Right kidney (tissue), 1 donor: ENCODE data around the gene CD320.
"Not testable (repeated sequence)": the region's sequence is repeated elsewhere in the genome, so short reads cannot be mapped to it uniquely, and the experiment has no call there.

Source experiments
- DNase-seq: peaks from one replicate; pipeline ENCODE4 v3.0.0-alpha.2; 2016

Gene CD320

GRCh38 chr19:8334458-8335342 is 26.5 kb upstream of the CD320 start:
- peak; percentile 63 for DNase-seq

GRCh38 chr19:8333767-8334457 is 25.8 kb upstream of the CD320 start:
- DNase-seq = peak; percentile 47

GRCh38 chr19:8332976-8333766 is 25.0 kb upstream of the CD320 start:
- DNase-seq = no peak

- no peak for DNase-seq
These were observed 23.2 kb upstream of the CD320 start for GRCh38 chr19:8331263-8331845.

- DNase-seq = no peak
These were observed 21.8 kb upstream of the CD320 start for GRCh38 chr19:8329996-8330395.

- DNase-seq = no peak
These were observed 17.3 kb upstream of the CD320 start for GRCh38 chr19:8325454-8325853.

GRCh38 chr19:8324186-8325050 is 16.3 kb upstream of the CD320 start:
- no peak for DNase-seq

- DNase-seq = no peak
These were observed 15.6 kb upstream of the CD320 start for GRCh38 chr19:8323781-8324185.

- no peak for DNase-seq
These were observed 14.5 kb upstream of the CD320 start for GRCh38 chr19:8322638-8322997.

- no peak for DNase-seq
These were observed 14.0 kb upstream of the CD320 start for GRCh38 chr19:8321986-8322637.

- peak; percentile 93 for DNase-seq
These were observed 13.2 kb upstream of the CD320 start, which contains the start of the genes NDUFA7 and RPS28 for GRCh38 chr19:8321067-8321985. TSS of gene NDUFA7 (minus strand) at chr19:8321375. CDS start at chr19:8321358, 17 bp downstream. TSS of gene RPS28 (plus strand) at chr19:8321496. CDS start at chr19:8321531, 35 bp downstream.

GRCh38 chr19:8320564-8321066 is 12.5 kb upstream of the CD320 start:
- no peak for DNase-seq

GRCh38 chr19:8319807-8320520 is 11.8 kb upstream of the CD320 start:
- no peak for DNase-seq

GRCh38 chr19:8318835-8319234 is 10.7 kb upstream of the CD320 start:
- DNase-seq = not testable (repeated sequence)

GRCh38 chr19:8316351-8317125 is 8.4 kb upstream of the CD320 start:
- DNase-seq = no peak

GRCh38 chr19:8314981-8315640 is 7.0 kb upstream of the CD320 start:
- DNase-seq = not testable (repeated sequence)
